ENCODE data around the gene SEMA4G. TPM values are rescaled to one million over a fixed set of nuclear protein-coding genes. Genes with fewer than 3 reads are reported as not detected.
A peak's percentile ranks its signal among the peaks of the same experiment; 100 is the strongest.

The SEMA4G gene
- total and polyA plus RNA-seq, 2 of the 13 experiments (the other 11 are each of a cell fraction or from before 2014, with no cell fraction given) = 46.2 to 207 TPM

DNA sequence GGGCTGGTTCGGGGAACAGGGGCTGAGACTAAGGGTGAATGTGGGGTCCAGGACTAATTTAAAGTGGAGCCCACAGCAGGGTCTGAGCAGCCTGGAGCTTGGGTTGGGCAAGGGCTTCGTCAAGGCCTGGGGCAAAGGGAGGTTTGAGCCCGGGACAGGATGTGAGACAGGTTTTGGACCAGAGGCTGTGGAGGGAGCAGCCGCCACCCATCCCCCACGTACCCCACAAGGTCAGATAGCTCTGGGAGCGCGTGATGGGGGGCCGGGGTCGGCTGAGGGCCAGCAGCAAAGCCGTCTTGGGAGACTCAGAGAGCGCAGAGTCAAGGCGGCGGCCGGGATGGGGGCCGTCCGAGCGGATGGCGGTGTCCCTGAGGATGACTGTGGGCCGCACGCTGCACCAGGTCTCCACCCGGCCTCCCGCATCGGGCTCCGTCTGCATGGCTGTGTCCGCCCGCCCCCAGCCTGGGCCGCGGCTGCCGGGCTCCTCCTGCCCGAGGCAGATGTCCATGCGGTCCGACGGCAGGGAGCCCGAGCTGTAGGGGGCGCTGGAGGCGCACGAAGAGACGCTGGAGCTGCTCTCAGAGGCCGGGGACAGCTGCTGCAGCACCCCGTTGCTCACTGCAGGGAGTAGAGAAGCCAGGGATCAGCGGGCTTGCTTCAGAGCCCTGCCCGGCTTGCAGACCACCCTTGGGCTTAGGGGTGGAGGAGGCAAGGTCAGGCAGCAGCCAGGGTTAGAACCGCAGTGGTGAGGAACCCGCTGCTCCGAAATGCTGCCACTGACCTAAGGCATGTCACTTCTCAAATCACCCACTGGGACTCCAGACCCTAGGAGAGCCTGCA is 49.5 kb downstream of the SEMA4G start (continued):
- TF ChIP-seq WIZ (CRISPR knock-in tag; IDR thresholded peaks at IDR 0.05) (0 out of 2 replicates have a peak, but pooled peaks have one; percentile 45), PLSCR1 (CRISPR knock-in tag; IDR thresholded peaks at IDR 0.05; ENCODE audit: borderline replicate concordance) (no peak), HNRNPL (IDR thresholded peaks at IDR 0.05; ENCODE audit: low read depth, low read length) (no peak), KDM4B (CRISPR knock-in tag; IDR thresholded peaks at IDR 0.05) (no peak), ARID2 (CRISPR knock-in tag; IDR thresholded peaks at IDR 0.05; ENCODE audit: borderline replicate concordance) (peak; percentile 71; the same call in 1 of the 2 replicates), ELF3 (CRISPR knock-in tag; IDR thresholded peaks at IDR 0.05) (peak; percentile 57; the same call in 1 of the 2 replicates), SNRNP70 (IDR thresholded peaks at IDR 0.05; ENCODE audit: low read depth, low read length) (no peak), ZFP1 (CRISPR knock-in tag; IDR thresholded peaks at IDR 0.05) (peak; percentile 78; the same call in 1 of the 2 replicates), ZBTB40 (IDR thresholded peaks at IDR 0.05) (no peak), ZBTB40 (CRISPR knock-in tag; IDR thresholded peaks at IDR 0.05) (peak; percentile 46), ZSCAN29 (CRISPR knock-in tag; conservative IDR thresholded peaks at IDR 0.05) (peak; percentile 97), KMT2A (CRISPR knock-in tag; IDR thresholded peaks at IDR 0.05) (peak; percentile 58; the same call in 1 of the 2 replicates)
- TF ChIP-seq, protein P1, sequence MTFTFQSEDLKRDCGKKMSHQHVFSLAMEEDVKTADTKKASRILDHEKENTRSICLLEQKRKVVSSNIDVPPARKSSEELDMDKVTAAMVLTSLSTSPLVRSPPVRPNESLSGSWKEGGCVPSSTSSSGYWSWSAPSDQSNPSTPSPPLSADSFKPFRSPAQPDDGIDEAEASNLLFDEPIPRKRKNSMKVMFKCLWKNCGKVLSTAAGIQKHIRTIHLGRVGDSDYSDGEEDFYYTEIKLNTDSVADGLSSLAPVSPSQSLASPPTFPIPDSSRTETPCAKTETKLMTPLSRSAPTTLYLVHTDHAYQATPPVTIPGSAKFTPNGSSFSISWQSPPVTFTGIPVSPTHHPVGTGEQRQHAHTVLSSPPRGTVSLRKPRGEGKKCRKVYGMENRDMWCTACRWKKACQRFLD (CRISPR knock-in tag; IDR thresholded peaks at IDR 0.05; ENCODE audit: borderline replicate concordance) = no peak
- TF ChIP-seq, protein P2, sequence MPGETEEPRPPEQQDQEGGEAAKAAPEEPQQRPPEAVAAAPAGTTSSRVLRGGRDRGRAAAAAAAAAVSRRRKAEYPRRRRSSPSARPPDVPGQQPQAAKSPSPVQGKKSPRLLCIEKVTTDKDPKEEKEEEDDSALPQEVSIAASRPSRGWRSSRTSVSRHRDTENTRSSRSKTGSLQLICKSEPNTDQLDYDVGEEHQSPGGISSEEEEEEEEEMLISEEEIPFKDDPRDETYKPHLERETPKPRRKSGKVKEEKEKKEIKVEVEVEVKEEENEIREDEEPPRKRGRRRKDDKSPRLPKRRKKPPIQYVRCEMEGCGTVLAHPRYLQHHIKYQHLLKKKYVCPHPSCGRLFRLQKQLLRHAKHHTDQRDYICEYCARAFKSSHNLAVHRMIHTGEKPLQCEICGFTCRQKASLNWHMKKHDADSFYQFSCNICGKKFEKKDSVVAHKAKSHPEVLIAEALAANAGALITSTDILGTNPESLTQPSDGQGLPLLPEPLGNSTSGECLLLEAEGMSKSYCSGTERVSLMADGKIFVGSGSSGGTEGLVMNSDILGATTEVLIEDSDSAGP (CRISPR knock-in tag; IDR thresholded peaks at IDR 0.05; ENCODE audit: borderline replicate concordance) = peak; percentile 85
